ENCODE measurements around the gene PRIM2. TPM values are rescaled to one million over a fixed set of nuclear protein-coding genes. Genes with fewer than 3 reads are reported as not detected.
"Not testable (repeated sequence)": the region's sequence is repeated elsewhere in the genome, so short reads cannot be mapped to it uniquely, and the experiment has no call there.

The PRIM2 gene
- total and polyA plus RNA-seq, 2 of the 8 experiments (the other 6 are each of a cell fraction or from before 2014, with no cell fraction given): 20.8 to 46.8 TPM

GRCh38 chr6:57515171-57515570 is 197.7 kb downstream of the PRIM2 start:
- H3K36me3 ChIP-seq (ENCODE audit: control insufficient read depth in 2 of 4, insufficient read depth in 4 of 4, low read length in 3 of 4); H3K14ac ChIP-seq (ENCODE audit: insufficient read length); H3K4ac ChIP-seq (replicated peaks; ENCODE audit: insufficient read length, low read depth, low read length); H3K27me3 ChIP-seq (replicated peaks in 1 of 4; ENCODE audit: control insufficient read depth in 3 of 4, extremely low read depth in 1 of 4, insufficient read depth in 3 of 4, low read length in 3 of 4); H2BK120ac ChIP-seq (replicated peaks; ENCODE audit: low read depth, low read length); H4K91ac ChIP-seq (replicated peaks; ENCODE audit: insufficient read length, low read length); H2BK5ac ChIP-seq (ENCODE audit: low read depth, low read length); H2BK15ac ChIP-seq (ENCODE audit: low read length); DNase-seq (ENCODE audit: low read depth in 1 of 2, low spot score in 2 of 2); H2BK12ac ChIP-seq (ENCODE audit: low read depth, low read length); H2BK20ac ChIP-seq (ENCODE audit: low read length); H3K9ac ChIP-seq (replicated peaks in 1 of 4; ENCODE audit: extremely low read depth in 1 of 4, low read depth in 3 of 4, low read length in 3 of 4); H3K9me3 ChIP-seq (ENCODE audit: insufficient read depth in 2 of 2, low read depth in 1 of 2, low read length in 1 of 2); H3K18ac ChIP-seq (ENCODE audit: extremely low read depth, low read length); H3K4me1 ChIP-seq (replicated peaks in 1 of 4; ENCODE audit: control insufficient read depth in 3 of 4, insufficient read depth in 4 of 4, low read length in 3 of 4); CTCF ChIA-PET (ENCODE audit: partially characterized antibody); H4K20me1 ChIP-seq (replicated peaks in 1 of 2; ENCODE audit: control insufficient read depth in 1 of 2, insufficient read depth in 2 of 2, low read length in 2 of 2); H4K8ac ChIP-seq (ENCODE audit: extremely low read depth, insufficient read depth, low read length); POLR2A ChIA-PET (ENCODE audit: partially characterized antibody); H2AK5ac ChIP-seq (ENCODE audit: low read depth, low read length); H3K79me1 ChIP-seq (ENCODE audit: low read depth, low read length); H3K23me2 ChIP-seq (ENCODE audit: low read depth, low read length); H3K4me3 ChIP-seq (ENCODE audit: extremely low read depth in 1 of 4, insufficient read depth in 2 of 4, low read depth in 3 of 4, low read length in 4 of 4); H3K56ac ChIP-seq (replicated peaks; ENCODE audit: insufficient read length, low read depth, low read length); H2AFZ ChIP-seq (ENCODE audit: low read length); H3K79me2 ChIP-seq (ENCODE audit: control insufficient read depth in 1 of 2, insufficient read depth in 2 of 2, low read length in 2 of 2); H4K5ac ChIP-seq (ENCODE audit: insufficient read length, low read depth, low read length); H3K23ac ChIP-seq (ENCODE audit: insufficient read length); H3K4me2 ChIP-seq (ENCODE audit: insufficient read depth in 1 of 2, low read depth in 2 of 2, low read length in 2 of 2); FAIRE-seq; H3K27ac ChIP-seq (ENCODE audit: low read depth, low read length): not testable (repeated sequence)
- WGBS, 2 experiments (ENCODE audit: extremely low coverage in 1 of 2, insufficient coverage in 1 of 2, insufficient read length in 1 of 2, insufficient replicate concordance in 2 of 2, low coverage in 1 of 2, low lambda C conversion rate in 2 of 2, missing lambda C conversion rate in 1 of 2): 83% methylated on average over 1 of the region's 1 CpG; no CpG with 5 or more reads in 1 of the 2 experiments

- H3K4me1 ChIP-seq (replicated peaks in 1 of 4; ENCODE audit: control insufficient read depth in 3 of 4, insufficient read depth in 4 of 4, low read length in 3 of 4); CTCF ChIA-PET (ENCODE audit: partially characterized antibody); H3K4me3 ChIP-seq (ENCODE audit: extremely low read depth in 1 of 4, insufficient read depth in 2 of 4, low read depth in 3 of 4, low read length in 4 of 4); H3K9ac ChIP-seq (replicated peaks in 1 of 4; ENCODE audit: extremely low read depth in 1 of 4, low read depth in 3 of 4, low read length in 3 of 4); H2BK20ac ChIP-seq (ENCODE audit: low read length); H3K27ac ChIP-seq (ENCODE audit: low read depth, low read length); H3K18ac ChIP-seq (ENCODE audit: extremely low read depth, low read length); H3K79me2 ChIP-seq (ENCODE audit: control insufficient read depth in 1 of 2, insufficient read depth in 2 of 2, low read length in 2 of 2); DNase-seq (ENCODE audit: low read depth in 1 of 2, low spot score in 2 of 2); H3K4ac ChIP-seq (replicated peaks; ENCODE audit: insufficient read length, low read depth, low read length); POLR2A ChIA-PET (ENCODE audit: partially characterized antibody); H3K36me3 ChIP-seq (ENCODE audit: control insufficient read depth in 2 of 4, insufficient read depth in 4 of 4, low read length in 3 of 4); H2AK5ac ChIP-seq (ENCODE audit: low read depth, low read length); H3K4me2 ChIP-seq (ENCODE audit: insufficient read depth in 1 of 2, low read depth in 2 of 2, low read length in 2 of 2); H4K91ac ChIP-seq (replicated peaks; ENCODE audit: insufficient read length, low read length); H3K14ac ChIP-seq (ENCODE audit: insufficient read length); H2BK12ac ChIP-seq (ENCODE audit: low read depth, low read length); H2BK15ac ChIP-seq (ENCODE audit: low read length); H2BK5ac ChIP-seq (ENCODE audit: low read depth, low read length); H2AFZ ChIP-seq (ENCODE audit: low read length); H2BK120ac ChIP-seq (replicated peaks; ENCODE audit: low read depth, low read length); H4K8ac ChIP-seq (ENCODE audit: extremely low read depth, insufficient read depth, low read length); H3K23ac ChIP-seq (ENCODE audit: insufficient read length); H3K23me2 ChIP-seq (ENCODE audit: low read depth, low read length); H3K9me3 ChIP-seq (ENCODE audit: insufficient read depth in 2 of 2, low read depth in 1 of 2, low read length in 1 of 2); H3K79me1 ChIP-seq (ENCODE audit: low read depth, low read length); H3K27me3 ChIP-seq (replicated peaks in 1 of 4; ENCODE audit: control insufficient read depth in 3 of 4, extremely low read depth in 1 of 4, insufficient read depth in 3 of 4, low read length in 3 of 4); H4K20me1 ChIP-seq (replicated peaks in 1 of 2; ENCODE audit: control insufficient read depth in 1 of 2, insufficient read depth in 2 of 2, low read length in 2 of 2); FAIRE-seq; H4K5ac ChIP-seq (ENCODE audit: insufficient read length, low read depth, low read length); H3K56ac ChIP-seq (replicated peaks; ENCODE audit: insufficient read length, low read depth, low read length): not testable (repeated sequence)
- 95% methylated on average over 1 of the region's 3 CpGs; no CpG with 5 or more reads in 1 of the 2 experiments for WGBS, 2 experiments (ENCODE audit: extremely low coverage in 1 of 2, insufficient coverage in 1 of 2, insufficient read length in 1 of 2, insufficient replicate concordance in 2 of 2, low coverage in 1 of 2, low lambda C conversion rate in 2 of 2, missing lambda C conversion rate in 1 of 2)
Observed at GRCh38 chr6:57515845-57516244, 198.4 kb downstream of the PRIM2 start.

All from H1 (cell line).